Left colon (tissue), 2 donors: ENCODE measurements around the gene LTO1. TPM values are rescaled to one million over a fixed set of nuclear protein-coding genes. Genes with fewer than 3 reads are reported as not detected.

Experiments used
- ATAC-seq: fragments of 200-7000 bp; cut with Tn5 transposase; one replicate; pipeline ENCODE4 v1.9.1; 2020; ENCODE audit warnings: mild to moderate bottlenecking, moderate library complexity
- DNase-seq, 2 donors: peaks; one replicate each; pipeline ENCODE4 v3.0.0-alpha.2; 2020
- intact Hi-C, 2 donors: fragments of 100-400 bp; cut with DNase I in 1 of 2; cut with micrococcal nuclease in 1 of 2; formaldehyde crosslinking; loops; one replicate each; pipeline versions ENCODE4 v1.11.2 to v1.14.0; 2022; cut with DNase I, micrococcal nuclease
- total RNA-seq, 2 donors: library from RNA; stranded (reverse); fragmentation: NEBNext Ultra II Directional; extraction: Animal tissue kit (Norgen Biotek cat#: 25700); gene quantifications; one replicate each; pipeline ENCODE4 v1.2.1, GENCODE V29; 2021
- donor health status: DM: no; HTN: no; CAD: no.
- donor health status: DM: yes; HTN: yes; CAD: no.

The LTO1 gene
- total RNA-seq, 2 donors from 2014 or later: 21.2 to 21.7 TPM

DNA sequence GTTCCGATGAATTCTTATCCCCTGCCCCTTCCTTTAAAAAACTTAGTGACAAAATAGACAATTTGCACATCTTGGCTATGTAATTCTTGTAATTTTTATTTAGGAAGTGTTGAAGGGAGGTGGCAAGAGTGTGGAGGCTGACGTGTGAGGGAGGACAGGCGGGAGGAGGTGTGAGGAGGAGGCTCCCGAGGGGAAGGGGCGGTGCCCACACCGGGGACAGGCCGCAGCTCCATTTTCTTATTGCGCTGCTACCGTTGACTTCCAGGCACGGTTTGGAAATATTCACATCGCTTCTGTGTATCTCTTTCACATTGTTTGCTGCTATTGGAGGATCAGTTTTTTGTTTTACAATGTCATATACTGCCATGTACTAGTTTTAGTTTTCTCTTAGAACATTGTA lies 22.2 kb downstream of the LTO1 start:
- intact Hi-C loops: no loop called here
- ATAC-seq: no peak
- DNase-seq: no peak

DNA sequence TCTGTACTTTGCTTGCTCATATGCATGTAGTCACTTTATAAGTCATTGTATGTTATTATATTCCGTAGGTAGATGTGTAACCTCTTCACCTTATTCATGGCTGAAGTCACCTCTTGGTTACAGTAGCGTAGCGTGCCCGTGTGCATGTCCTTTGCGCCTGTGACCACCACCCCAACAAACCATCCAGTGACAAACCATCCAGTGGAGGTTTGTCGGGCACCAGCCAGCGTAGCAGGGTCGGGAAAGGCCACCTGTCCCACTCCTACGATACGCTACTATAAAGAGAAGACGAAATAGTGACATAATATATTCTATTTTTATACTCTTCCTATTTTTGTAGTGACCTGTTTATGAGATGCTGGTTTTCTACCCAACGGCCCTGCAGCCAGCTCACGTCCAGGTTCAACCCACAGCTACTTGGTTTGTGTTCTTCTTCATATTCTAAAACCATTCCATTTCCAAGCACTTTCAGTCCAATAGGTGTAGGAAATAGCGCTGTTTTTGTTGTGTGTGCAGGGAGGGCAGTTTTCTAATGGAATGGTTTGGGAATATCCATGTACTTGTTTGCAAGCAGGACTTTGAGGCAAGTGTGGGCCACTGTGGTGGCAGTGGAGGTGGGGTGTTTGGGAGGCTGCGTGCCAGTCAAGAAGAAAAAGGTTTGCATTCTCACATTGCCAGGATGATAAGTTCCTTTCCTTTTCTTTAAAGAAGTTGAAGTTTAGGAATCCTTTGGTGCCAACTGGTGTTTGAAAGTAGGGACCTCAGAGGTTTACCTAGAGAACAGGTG lies 23.1 kb downstream of the LTO1 start:
- DNase-seq (no peak), ATAC-seq (no peak)
- intact Hi-C loops: no loop called here

DNA sequence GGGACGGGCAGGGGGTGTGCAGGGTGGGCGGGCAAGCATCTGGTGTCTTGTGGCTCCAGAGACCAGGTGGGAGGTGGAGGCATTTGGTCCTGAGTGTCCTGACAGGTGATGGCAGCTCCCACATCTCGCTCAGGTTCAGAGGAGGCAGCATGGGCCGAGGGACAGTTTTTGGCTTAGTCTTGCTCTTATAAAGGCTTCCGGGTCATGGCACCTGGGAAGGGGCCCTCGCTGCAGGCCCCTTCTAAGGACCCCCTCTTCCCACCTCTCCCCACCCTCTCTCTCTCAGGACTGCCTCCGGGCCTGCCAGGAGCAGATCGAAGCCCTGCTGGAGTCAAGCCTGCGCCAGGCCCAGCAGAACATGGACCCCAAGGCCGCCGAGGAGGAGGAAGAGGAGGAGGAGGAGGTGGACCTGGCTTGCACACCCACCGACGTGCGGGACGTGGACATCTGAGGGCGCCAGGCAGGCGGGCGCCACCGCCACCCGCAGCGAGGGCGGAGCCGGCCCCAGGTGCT lies 24.3 kb downstream of the LTO1 start:
- no peak for DNase-seq
- ATAC-seq: no peak
- intact Hi-C loops: no loop called here

DNA sequence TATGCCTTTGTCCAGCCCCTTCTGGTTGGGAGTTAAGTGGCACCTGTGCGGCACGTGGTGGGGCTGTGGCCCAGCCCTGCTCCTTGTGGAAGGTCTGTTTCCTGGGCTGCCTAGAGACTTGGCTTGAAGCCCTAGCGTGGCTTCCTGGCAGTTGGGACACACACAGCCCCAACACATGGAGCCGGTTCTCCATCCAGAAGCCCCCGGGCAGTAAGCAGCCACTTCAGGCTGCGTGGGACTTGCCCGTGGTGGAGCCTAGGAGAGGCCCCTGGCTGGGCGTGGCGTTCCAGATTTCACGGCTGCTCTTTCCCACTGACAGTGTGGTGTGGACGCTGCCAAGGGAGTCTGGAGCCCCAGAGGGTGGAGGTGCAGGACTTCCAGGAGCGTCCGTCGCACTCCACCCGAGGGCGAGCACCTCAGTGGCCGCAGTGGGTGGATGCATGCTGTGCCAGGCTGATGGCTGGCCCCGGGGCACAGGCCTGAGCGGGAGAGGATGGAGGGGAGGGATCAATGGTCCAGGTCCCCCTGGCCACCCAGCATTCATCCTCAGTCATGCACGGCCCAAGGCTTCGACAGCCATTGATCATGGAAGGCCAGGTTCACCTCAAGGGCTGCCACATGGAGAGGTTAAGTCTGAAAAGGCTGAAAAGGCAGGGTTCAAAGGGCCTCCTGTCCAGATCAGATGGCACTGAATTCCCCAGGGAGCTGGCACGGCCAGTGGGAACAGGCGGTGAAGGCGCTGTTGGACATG lies 24.9 kb downstream of the LTO1 start:
- intact Hi-C loops: no loop called here
- ATAC-seq (no peak), DNase-seq (no peak)

DNA sequence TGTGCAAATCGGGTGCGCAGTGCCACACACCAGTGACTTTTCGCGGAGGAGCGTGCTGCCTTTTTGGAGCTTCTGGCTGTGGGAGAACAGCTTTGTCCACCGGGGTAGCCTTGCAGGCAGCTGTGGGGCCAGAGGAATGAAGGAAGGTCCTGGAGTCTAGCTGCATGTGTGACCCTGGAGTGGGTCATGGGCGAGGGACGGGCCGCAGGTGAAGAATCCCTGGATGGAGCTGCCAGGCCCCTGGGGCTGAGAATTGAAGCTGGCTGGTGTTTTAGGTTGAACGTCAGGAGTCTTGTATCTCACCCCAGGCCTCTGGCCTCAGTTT lies 25.6 kb downstream of the LTO1 start:
- ATAC-seq: no peak
- DNase-seq: no peak
- intact Hi-C loops: loop anchor here in 1 of 2 donors (10.0 kb wide), 1 partner anchor 355 kb away; the partner anchor contains the start of gene MYEOV

DNA sequence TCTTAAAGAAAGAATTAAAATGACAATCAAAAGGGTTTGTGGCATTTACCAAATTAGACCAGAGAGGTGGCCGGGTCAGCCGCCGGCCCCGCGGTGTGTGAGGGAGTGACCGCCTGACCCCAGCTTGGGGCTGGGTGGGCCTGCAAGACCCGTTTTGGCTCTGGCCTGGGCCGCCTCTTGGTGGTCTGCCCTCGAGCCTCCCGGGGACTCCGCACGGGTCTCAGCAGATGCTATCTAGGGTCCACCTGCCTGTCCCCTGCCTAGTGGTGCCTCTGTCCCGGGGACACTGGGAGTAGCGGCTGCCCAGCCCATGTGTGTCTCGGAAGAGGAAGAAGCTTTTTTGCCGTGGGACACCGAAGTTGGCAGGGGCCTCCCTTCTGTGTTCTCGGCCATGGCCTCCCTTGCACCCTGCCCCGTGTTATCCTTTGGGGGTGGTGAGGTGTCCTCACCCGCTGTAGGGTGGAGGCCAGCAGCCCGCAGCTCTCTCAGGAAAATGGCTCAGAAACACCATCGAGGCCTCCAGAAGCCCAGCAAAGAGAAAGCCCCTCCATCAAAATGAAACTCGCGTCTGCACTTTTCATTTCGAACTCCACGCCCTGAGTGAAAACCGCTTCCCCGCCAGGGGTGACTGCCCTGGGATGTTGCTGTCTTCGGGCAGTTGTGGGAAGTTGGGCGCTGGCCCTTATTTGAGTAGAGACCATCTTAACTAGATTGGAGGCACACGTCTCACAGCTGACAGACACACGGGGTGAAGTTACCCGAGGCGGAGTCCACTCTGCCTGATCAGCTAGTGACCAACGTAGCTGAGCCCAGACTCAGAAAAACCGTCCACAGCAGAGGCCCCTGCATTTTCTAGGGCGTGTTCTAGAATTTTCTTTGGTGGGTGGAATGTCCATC lies 26.2 kb downstream of the LTO1 start:
- ATAC-seq (no peak), DNase-seq (peak in 1 of 2 donors; percentile 11)
- intact Hi-C loops: loop anchor here in 1 of 2 donors (10.0 kb wide), 1 partner anchor 354 kb away; the partner anchor contains the start of gene MYEOV

DNA sequence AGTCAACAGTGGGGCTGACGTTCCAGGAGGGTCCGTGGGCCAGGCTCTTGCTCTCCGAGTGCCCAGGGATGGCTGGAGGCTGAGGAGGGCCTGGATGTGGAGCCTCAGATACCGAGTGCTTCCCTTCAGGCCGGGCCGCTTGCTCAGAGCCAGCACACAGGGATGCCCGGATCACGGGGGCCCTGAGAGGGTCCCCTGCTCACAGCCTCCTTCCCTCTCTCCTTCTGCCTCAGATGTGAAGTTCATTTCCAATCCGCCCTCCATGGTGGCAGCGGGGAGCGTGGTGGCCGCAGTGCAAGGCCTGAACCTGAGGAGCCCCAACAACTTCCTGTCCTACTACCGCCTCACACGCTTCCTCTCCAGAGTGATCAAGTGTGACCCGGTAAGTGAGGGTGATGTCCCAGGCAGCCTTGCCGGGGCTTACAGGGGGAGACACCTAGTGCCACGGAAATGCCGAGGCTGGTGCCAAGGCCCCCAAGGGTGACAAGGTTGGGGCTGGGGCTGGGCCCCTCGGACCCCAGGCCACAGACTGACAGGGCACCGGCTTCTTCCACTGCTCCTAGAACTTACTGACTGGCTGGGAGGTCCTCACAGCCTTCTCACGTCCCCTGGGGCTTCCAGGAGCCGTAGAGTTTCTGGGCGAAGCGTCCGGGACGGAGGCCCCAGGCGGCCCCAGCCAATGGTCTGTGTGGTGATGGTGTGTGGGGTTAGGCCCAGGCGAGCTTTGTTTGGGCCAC lies 27.2 kb downstream of the LTO1 start:
- peak in 1 of 2 donors; percentile 20 for DNase-seq
- intact Hi-C loops: loop anchor here in 1 of 2 donors (10.0 kb wide), 1 partner anchor 353 kb away; the partner anchor contains the start of gene MYEOV
- ATAC-seq: no peak

DNA sequence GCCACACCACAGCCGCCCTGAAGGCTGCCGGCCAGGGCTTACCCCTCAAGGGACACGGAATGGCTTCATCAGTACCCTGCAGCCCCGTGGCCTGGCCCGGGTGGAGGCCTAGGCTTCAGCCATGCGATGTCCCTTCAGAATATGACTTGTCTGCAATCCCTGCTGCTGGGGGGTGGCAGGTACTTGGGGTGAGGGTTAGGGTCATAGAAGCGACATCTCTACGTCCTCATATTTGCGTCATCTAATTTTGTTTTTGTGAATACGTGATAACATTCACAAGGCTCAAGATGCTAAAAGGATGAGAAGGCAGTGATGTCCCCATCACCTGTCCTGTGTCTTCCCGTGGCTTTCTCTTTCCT lies 27.8 kb downstream of the LTO1 start:
- intact Hi-C loops: loop anchor here in 1 of 2 donors (10.0 kb wide), 1 partner anchor 353 kb away; the partner anchor contains the start of gene MYEOV
- ATAC-seq (no peak), DNase-seq (no peak)

DNA sequence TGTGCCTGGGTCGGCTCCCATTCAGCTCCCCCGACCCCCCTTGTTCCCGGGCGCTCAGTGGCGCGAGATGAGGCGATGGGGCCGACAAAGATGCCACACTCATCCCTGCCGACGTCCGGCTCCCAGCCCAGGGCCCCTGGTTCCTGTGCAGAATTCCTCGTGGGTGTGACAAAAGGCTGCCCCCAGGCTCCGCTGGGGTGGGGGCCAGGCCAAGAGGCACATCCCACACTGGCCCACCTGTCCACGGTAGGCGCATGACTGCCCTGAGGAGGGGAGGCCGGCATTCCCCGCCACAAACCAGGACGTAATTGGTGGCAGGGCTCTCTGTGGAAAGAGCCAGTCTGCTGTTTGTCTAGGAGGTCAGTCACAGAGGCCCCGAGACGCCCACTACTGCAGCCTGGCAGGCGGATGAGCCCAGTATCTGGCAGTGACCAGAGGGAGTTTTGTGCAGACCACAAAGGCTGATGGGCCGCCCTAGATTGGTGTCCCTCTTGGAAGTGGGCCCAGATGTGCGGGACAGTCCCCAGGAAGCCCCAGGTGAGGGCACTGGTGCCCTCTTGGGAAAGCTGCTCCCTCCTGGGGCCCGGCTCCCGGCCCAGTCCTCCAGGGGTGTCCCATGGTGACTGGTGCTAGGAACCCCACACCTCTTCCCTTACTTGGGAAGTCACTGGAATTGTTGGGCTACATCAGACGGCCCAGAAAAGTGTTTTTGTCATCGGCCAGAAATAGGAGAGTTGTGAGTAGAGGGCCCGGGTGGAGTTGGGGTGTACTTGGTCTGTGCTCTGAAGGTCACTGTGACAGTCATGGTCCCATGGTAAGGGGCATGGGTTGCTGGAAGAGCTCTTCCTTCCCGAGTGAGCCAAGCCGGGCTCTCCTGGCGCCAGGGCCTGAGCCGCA lies 28.4 kb downstream of the LTO1 start:
- no peak for ATAC-seq
- intact Hi-C loops: loop anchor here in 1 of 2 donors (10.0 kb wide), 1 partner anchor 352 kb away; the partner anchor contains the start of gene MYEOV
- DNase-seq: no peak

DNA sequence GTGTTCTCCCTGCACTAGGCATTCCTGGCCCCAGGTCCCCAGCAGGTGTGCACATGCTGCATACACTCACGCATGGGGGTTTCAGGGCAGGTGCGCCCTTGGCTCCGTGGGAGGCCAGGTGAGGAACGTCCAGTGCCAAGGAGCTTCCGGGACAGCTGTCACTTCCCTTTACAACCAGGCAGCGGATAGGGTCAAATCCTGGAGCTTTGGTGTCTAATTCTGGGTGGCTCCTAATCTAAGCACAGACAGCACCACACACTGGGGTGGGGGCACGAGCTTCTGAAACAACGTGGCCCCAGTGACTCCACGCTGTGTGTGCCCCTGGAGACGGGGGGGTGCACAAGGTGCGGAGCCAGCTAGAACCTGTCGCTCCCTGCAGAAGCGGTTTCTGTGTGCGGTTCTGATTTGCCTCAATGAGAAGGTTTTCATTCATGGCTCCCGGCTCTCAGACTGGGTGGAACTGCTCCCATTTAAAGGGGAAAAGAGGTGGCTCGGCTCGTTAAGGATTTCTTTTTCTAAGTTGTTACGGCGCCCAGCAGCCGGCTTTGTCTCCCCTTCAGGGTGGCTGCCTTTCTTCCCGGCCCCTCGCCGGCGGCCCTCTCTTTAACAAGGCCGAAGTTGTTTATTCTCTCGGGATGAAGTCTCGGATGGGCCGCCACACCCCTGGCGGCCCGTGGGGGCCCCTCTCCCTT lies 29.2 kb downstream of the LTO1 start:
- DNase-seq (no peak), ATAC-seq (no peak)
- intact Hi-C loops: loop anchor here in 1 of 2 donors (10.0 kb wide), 1 partner anchor 351 kb away; the partner anchor contains the start of gene MYEOV

DNA sequence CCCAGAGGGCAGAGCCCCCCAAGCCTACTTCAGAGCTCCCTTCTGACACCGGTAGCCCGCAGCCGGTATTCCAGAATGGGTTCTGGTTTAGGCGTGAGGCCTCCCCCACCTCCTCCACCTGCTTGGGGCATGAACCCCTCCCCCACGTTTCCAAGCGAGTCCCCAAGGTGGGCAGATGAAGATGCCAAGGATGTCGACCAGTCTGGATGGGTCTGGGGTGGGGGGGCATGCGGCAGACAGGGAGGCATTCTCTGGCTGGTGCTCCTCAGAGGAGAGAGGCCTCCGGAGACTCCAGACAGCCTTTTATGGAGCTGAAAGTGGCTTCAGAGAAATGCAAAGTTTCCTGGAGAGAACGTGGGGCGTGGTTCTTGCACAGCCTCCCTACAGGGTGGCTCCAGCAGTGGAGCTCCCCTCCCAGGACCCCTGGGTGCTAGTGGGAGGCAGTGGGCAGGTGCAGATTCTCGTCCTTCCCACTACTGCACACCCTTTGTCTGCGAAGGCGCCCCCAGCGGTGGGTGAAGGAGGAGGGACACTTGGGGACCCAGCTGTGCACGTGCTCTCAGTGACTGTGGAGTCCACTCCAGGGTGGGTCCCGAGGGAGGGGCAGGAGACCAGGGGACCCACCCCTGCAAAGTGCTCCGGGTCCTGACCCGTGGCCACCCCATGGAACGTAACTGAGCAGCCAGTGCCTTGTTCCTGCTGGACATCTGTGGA lies 30.0 kb downstream of the LTO1 start:
- DNase-seq: no peak
- ATAC-seq: no peak
- intact Hi-C loops: loop anchor here (5.0 to 10.0 kb wide), 2 partner anchors 350 to 543 kb away; partner anchors contain the start of gene MYEOV (in 1 of the 2)

DNA sequence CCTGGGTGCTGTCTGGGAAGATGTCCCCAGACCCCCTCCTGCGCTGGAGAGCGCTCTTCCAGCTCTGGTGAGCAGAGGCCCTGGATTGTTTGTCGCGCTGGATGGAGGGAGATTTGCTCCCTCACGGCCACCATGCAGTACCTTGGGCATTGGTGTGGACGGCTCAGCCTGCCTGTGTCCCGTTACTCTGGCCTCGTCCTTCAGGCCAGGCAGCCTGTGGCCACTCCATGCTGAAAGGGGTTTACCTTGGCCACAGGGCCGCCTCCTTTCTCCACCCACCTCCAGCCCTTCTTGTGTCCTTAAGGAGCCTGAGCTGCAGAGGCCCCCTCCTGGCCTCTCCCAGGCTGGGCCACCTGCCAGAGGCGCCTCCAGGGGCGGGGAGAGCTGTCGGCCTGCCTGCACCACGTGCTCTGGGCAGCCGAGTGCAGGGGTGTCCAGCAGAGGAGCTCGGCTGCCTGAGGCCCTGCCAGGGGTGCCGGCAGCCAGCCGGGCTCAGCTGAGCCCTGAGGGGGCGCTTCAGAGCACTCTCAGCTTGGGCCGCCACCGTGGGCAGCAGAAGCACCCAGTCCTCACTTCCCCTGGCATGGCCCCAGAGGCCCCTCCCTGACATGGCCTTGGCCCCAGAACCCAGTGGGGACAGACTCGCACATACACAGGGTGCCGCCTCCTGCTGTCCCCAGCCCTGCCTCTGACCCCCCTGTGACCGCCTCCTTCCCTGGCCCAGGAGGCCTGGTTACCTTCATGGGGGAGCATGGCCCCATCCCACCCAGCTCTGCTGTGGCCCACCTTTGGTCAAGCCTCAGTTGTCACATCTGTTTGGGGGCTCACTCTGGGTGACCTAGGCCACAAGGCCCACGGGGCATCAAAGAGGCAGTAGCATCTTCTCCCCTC lies 30.8 kb downstream of the LTO1 start:
- DNase-seq (peak; percentile 75 to 82), ATAC-seq (peak; percentile 62)
- intact Hi-C loops: loop anchor here (5.0 to 10.0 kb wide), 2 partner anchors 350 to 542 kb away; partner anchors contain the start of gene MYEOV (in 1 of the 2)

DNA sequence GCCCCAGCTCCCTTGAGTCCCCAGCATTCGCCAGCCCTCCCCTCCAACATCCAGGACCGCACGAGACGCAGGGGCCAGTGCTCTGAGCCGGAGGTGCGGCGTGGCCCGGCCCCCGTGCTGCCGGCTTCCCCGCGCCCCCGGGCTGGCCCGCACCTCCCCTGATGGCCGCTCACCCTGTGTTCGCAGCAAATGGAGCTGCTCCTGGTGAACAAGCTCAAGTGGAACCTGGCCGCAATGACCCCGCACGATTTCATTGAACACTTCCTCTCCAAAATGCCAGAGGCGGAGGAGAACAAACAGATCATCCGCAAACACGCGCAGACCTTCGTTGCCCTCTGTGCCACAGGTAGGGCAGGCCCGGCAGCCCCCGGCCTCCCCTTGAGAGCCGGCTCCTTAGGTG lies 31.5 kb downstream of the LTO1 start:
- DNase-seq: peak in 1 of 2 donors; percentile 25
- ATAC-seq: no peak
- intact Hi-C loops: loop anchor here (5.0 to 10.0 kb wide), 2 partner anchors 349 to 541 kb away; partner anchors contain the start of gene MYEOV (in 1 of the 2)

DNA sequence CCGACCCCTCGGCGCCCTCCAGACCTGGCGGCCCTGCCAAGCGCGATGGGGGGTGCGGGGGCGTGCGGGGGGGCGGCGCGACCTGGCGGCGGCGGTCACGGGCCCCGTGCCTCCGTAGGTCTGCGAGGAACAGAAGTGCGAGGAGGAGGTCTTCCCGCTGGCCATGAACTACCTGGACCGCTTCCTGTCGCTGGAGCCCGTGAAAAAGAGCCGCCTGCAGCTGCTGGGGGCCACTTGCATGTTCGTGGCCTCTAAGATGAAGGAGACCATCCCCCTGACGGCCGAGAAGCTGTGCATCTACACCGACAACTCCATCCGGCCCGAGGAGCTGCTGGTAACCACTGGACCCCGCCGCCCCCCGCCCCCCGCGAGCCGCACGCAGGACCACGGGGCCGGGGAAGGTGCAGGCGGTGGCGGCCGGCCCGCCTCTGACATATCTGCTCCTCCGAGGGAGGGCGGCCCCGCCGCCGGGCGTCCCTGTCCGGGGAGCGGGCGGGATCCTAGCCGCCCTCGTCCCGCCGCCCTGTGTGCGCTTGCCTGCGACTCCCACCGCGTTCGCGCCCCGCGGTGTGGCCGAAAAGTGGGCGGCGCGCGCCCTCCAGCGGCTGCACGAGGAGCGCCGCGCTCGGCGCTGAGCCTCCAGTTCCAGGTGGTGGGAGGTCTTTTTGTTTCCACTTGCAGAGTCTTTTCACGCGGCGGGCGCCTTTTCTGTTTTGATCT lies 32.1 kb downstream of the LTO1 start:
- ATAC-seq: peak; percentile 56
- intact Hi-C loops: loop anchor here (5.0 to 10.0 kb wide), 2 partner anchors 348 to 541 kb away; partner anchors contain the start of gene MYEOV (in 1 of the 2)
- peak; percentile 52 to 84 for DNase-seq
